Small intestine (tissue), 7 donors: Measurements from ENCODE around the gene MSI2. TPM values are rescaled to one million over a fixed set of nuclear protein-coding genes. Genes with fewer than 3 reads are reported as not detected.

Source experiments
- DNase-seq, 2 donors: peaks; one replicate each; pipeline versions ENCODE4 v3.0.0 to v3.0.0-alpha.2; 2013
- FAIRE-seq: peaks from 2 replicates; lab custom pipeline; 2012; peaks lifted over from hg19 to GRCh38; lab: Jason Lieb, UNC
- H3K27ac ChIP-seq, 3 donors: one replicate each; pipeline ENCODE4 v1.5.1; 2013; ENCODE audit warnings: low read length in 2 of 3, mild to moderate bottlenecking in 2 of 3, control low read depth in 1 of 3, inconsistent platforms in 1 of 3, low read depth in 1 of 3, moderate library complexity in 1 of 3
- H3K27me3 ChIP-seq, 3 donors: one replicate each; pipeline ENCODE4 v1.6.1; 2013; ENCODE audit warnings: low read length in 3 of 3, inconsistent platforms in 1 of 3; ENCODE audit not compliant: control insufficient read depth in 3 of 3, insufficient read depth in 3 of 3
- H3K36me3 ChIP-seq, 3 donors: one replicate each; pipeline ENCODE4 v1.6.1; 2013; ENCODE audit warnings: low read length in 3 of 3, inconsistent platforms in 1 of 3, low read depth in 1 of 3, mild to moderate bottlenecking in 1 of 3, moderate library complexity in 1 of 3; ENCODE audit not compliant: control insufficient read depth in 3 of 3, insufficient read depth in 2 of 3
- H3K4me1 ChIP-seq, 3 donors: one replicate each; pipeline ENCODE4 v1.6.1; 2013; ENCODE audit warnings: low read length in 2 of 3, inconsistent platforms in 1 of 3, low read depth in 1 of 3, mild to moderate bottlenecking in 1 of 3, moderate library complexity in 1 of 3; ENCODE audit not compliant: control insufficient read depth in 3 of 3, insufficient read depth in 2 of 3
- H3K4me3 ChIP-seq, 3 donors: one replicate each; pipeline ENCODE4 v1.5.1; 2013; ENCODE audit warnings: low read length in 3 of 3, control low read depth in 1 of 3, inconsistent platforms in 1 of 3, low read depth in 1 of 3, mild to moderate bottlenecking in 1 of 3, moderate library complexity in 1 of 3
- H3K9me3 ChIP-seq, 2 donors: one replicate each; pipeline ENCODE4 v1.6.1; 2013; ENCODE audit warnings: low read depth in 1 of 2, low read length in 1 of 2; ENCODE audit not compliant: control insufficient read depth in 2 of 2, insufficient read depth in 1 of 2
- WGBS, 3 donors: extraction: QIAGEN DNeasy Blood & Tissue Kit; methylation state at CpG; one replicate each; pipeline ENCODE4 v1.1.7; 2013; 5-methylcytosine and 5-hydroxymethylcytosine counted together
- polyA plus RNA-seq, 4 donors: library from polyadenylated mRNA; stranded (reverse) in 3 of 4; unstranded in 1 of 4; fragments of 200-250 nt in 3 of 4; fragments of 120-200 nt in 1 of 4; gene quantifications; one replicate each; pipeline versions ENCODE4 v1.2.1 to v1.2.3, GENCODE V29; 2013
- donor health status: healthy with polysubstance abuse.
- donor health status: control.
- donor health status: control.
- donor health status: Bipolar disorder and iron deficiency.
- donor health status: healthy.

MSI2 gene
- polyA plus RNA-seq, 4 donors = 5.1 to 49.4 (median 12.6) TPM

GRCh38 chr17:57249520-57249919 is 6.8 kb upstream of the MSI2 start:
- Histone ChIP-seq H3K4me3 (no peak overlapping the region), H3K27me3 (no peaks in the 10 kb centered on the region), H3K27ac (no peak overlapping the region), H3K36me3 (no peaks in the 10 kb centered on the region), H3K9me3 (no peaks in the 10 kb centered on the region), H3K4me1 (peaks cover 0 to 9% (median 0%) of the 10 kb centered on the region in 3 donors)
- DNase-seq = no peak
- 97 to 100% (median 98%) methylated on average over 1 of the region's 1 CpG for WGBS, 3 donors
- no peak for FAIRE-seq

- DNase-seq (no peak), FAIRE-seq (no peak)
- no peaks in the 10 kb centered on the region for H3K36me3 ChIP-seq
- no peaks in the 10 kb centered on the region for H3K27me3 ChIP-seq
- H3K27ac ChIP-seq = no peak overlapping the region
- H3K4me1 ChIP-seq = peaks cover 0 to 9% (median 0%) of the 10 kb centered on the region in 3 donors
- no peaks in the 10 kb centered on the region for H3K9me3 ChIP-seq
- no peak overlapping the region for H3K4me3 ChIP-seq
- 86 to 92% (median 89%) methylated on average over 1 of the region's 1 CpG for whole genome bisulfite sequencing, 3 donors
Measured at GRCh38 chr17:57251211-57251787, 5.0 kb upstream of the MSI2 start.

- 13 to 53% (median 42%) methylated on average over 6 of the region's 6 CpGs for WGBS, 3 donors
- Histone ChIP-seq H3K9me3 (no peaks in the 10 kb centered on the region), H3K27me3 (no peaks in the 10 kb centered on the region), H3K4me3 (no peak overlapping the region), H3K27ac (peak overlapping the region in 1 of 3 donors; percentile 33), H3K36me3 (peaks cover 0 to 2% (median 0%) of the 10 kb centered on the region in 3 donors), H3K4me1 (peaks cover 0 to 11% (median 0%) of the 10 kb centered on the region in 3 donors)
- DNase-seq (peak; percentile 51 to 77), FAIRE-seq (no peak)
Measured at GRCh38 chr17:57253362-57254065, 2.8 kb upstream of the MSI2 start.

GRCh38 chr17:57255182-57255775 is 1.0 kb upstream of the MSI2 start:
- no peak for FAIRE-seq
- Histone ChIP-seq H3K9me3 (no peaks in the 10 kb centered on the region), H3K36me3 (peaks cover 0 to 4% (median 0%) of the 10 kb centered on the region in 3 donors), H3K4me3 (peak overlapping the region in 2 of 3 donors; percentile 84 to 97), H3K27me3 (no peaks in the 10 kb centered on the region), H3K4me1 (peaks cover 0 to 12% (median 0%) of the 10 kb centered on the region in 3 donors), H3K27ac (peak overlapping the region in 2 of 3 donors; percentile 85 to 87)
- no peak for DNase-seq
- WGBS, 3 donors = 27 to 32% (median 29%) methylated on average over 16 of the region's 16 CpGs

GRCh38 chr17:57256708-57257112 is 387 bp downstream of the MSI2 start:
- Histone ChIP-seq H3K9me3 (no peaks in the 10 kb centered on the region), H3K27ac (peak overlapping the region; percentile 32 to 74 (median 73)), H3K27me3 (no peaks in the 10 kb centered on the region), H3K4me1 (peaks cover 0 to 12% (median 0%) of the 10 kb centered on the region in 3 donors), H3K36me3 (peaks cover 0 to 4% (median 0%) of the 10 kb centered on the region in 3 donors), H3K4me3 (peak overlapping the region; percentile 84 to 97 (median 91))
- peak; percentile 33 to 75 for DNase-seq
- WGBS, 3 donors = 1% methylated on average over 13 to 36 of the region's 36 CpGs
- FAIRE-seq = no peak

- peak overlapping the region; percentile 84 to 97 (median 91) for H3K4me3 ChIP-seq
- FAIRE-seq (no peak), DNase-seq (peak; percentile 22 to 60)
- no peaks in the 10 kb centered on the region for H3K9me3 ChIP-seq
- peaks cover 0 to 12% (median 0%) of the 10 kb centered on the region in 3 donors for H3K4me1 ChIP-seq
- H3K36me3 ChIP-seq = peaks cover 0 to 8% (median 0%) of the 10 kb centered on the region in 3 donors
- H3K27me3 ChIP-seq = no peaks in the 10 kb centered on the region
- H3K27ac ChIP-seq = peak overlapping the region in 1 of 3 donors; percentile 73
- WGBS, 3 donors = 0% methylated on average over 19 of the region's 19 CpGs
Measured at GRCh38 chr17:57257195-57257894, 1.0 kb downstream of the MSI2 start.

- H3K4me3 ChIP-seq = peak overlapping the region; percentile 12 to 97 (median 84)
- WGBS, 3 donors = 9 to 13% (median 13%) methylated on average over 20 of the region's 20 CpGs
- H3K27me3 ChIP-seq = no peaks in the 10 kb centered on the region
- H3K9me3 ChIP-seq = no peaks in the 10 kb centered on the region
- FAIRE-seq (no peak), DNase-seq (peak; percentile 17 to 46)
- peaks cover 0 to 8% (median 0%) of the 10 kb centered on the region in 3 donors for H3K36me3 ChIP-seq
- H3K4me1 ChIP-seq = peaks cover 0 to 9% (median 0%) of the 10 kb centered on the region in 3 donors
- H3K27ac ChIP-seq = peak overlapping the region in 1 of 3 donors; percentile 73
Measured at GRCh38 chr17:57257895-57258851, 1.9 kb downstream of the MSI2 start.
